GM23338 (cell line): Measurements from ENCODE around the gene LIN7A.

Experiments
- CTCF ChIP-seq, 2 experiments: fragments of 200-600 bp in 1 of 2; sonication (generic) in 1 of 2; conservative IDR thresholded peaks; 2 replicates each; pipeline versions ENCODE4 v1.5.1 to v1.6.1; 2016 to 2017; ENCODE audit warnings: antibody characterized with exemption in 2 of 2, low read depth in 2 of 2, mild to moderate bottlenecking in 2 of 2, moderate library complexity in 1 of 2
- ETS1 ChIP-seq: IDR thresholded peaks from 2 replicates; pipeline ENCODE4 v1.6.1; 2016; ENCODE audit warnings: antibody characterized with exemption
- POLR2AphosphoS5 ChIP-seq: IDR thresholded peaks from 2 replicates; pipeline ENCODE4 v1.6.1; 2016; ENCODE audit warnings: antibody characterized with exemption, low read depth
- REST ChIP-seq: IDR thresholded peaks from one replicate; pipeline ENCODE4 v1.6.1; 2018; ENCODE audit warnings: antibody characterized with exemption; ENCODE audit not compliant: unreplicated experiment
- STAT1 ChIP-seq: IDR thresholded peaks from one replicate; pipeline ENCODE4 v1.6.1; 2016; ENCODE audit warnings: antibody characterized with exemption; ENCODE audit not compliant: unreplicated experiment
- ZNF462 ChIP-seq: fragments of 250-450 bp; sonication (Bioruptor Pico); IDR thresholded peaks from 2 replicates; pipeline ENCODE4 v1.5.0; 2020; ENCODE audit warnings: mild to moderate bottlenecking, moderate library complexity

GRCh38 chr12:80892597-80893445, 44.9 kb downstream of the LIN7A start:
- TF ChIP-seq REST (no peak), ZNF462 (CRISPR knock-in tag) (no peak), CTCF (conservative IDR thresholded peaks at IDR 0.05; ENCODE audit: low read depth in 2 of 2) (no peak), ETS1 (no peak), POLR2AphosphoS5 (no peak), STAT1 (no peak)
